ENCODE data around the gene LAMA5.

LAMA5 gene

DNA sequence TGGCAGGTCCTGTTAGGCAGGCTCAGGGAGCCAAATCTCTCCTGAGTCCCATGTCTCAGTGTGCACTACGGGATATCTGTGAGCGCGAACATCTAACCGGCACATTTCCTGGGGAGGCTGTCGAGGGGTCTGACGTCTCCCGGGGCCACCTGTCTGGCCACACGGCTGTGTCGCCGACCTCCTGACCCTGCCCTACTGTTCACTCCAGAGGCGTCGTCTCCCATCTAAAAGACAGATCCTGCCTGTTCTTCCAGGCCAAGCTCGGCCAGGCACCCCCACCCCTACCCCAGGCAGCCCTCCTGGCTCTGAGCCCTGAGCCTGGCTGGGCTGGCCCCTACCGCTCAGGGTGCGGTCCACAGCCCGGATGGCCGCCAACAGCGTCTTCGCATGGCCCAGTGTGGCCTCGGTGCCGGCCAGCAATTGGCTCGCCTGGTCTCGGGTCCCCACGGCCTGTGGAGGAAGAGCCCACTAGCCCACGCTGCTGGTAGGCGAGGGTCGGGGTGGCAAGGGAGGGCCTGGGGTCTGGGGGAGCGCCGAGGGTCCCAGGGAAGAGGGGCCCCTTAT is 47.7 kb downstream of the LAMA5 start:
- TF ChIP-seq, protein P1, sequence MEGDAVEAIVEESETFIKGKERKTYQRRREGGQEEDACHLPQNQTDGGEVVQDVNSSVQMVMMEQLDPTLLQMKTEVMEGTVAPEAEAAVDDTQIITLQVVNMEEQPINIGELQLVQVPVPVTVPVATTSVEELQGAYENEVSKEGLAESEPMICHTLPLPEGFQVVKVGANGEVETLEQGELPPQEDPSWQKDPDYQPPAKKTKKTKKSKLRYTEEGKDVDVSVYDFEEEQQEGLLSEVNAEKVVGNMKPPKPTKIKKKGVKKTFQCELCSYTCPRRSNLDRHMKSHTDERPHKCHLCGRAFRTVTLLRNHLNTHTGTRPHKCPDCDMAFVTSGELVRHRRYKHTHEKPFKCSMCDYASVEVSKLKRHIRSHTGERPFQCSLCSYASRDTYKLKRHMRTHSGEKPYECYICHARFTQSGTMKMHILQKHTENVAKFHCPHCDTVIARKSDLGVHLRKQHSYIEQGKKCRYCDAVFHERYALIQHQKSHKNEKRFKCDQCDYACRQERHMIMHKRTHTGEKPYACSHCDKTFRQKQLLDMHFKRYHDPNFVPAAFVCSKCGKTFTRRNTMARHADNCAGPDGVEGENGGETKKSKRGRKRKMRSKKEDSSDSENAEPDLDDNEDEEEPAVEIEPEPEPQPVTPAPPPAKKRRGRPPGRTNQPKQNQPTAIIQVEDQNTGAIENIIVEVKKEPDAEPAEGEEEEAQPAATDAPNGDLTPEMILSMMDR (IDR thresholded peaks at IDR 0.05; ENCODE audit: extremely low read depth, missing control alignments) = no peak
- DNase-seq (ENCODE audit: low spot score) = no peak

DNA sequence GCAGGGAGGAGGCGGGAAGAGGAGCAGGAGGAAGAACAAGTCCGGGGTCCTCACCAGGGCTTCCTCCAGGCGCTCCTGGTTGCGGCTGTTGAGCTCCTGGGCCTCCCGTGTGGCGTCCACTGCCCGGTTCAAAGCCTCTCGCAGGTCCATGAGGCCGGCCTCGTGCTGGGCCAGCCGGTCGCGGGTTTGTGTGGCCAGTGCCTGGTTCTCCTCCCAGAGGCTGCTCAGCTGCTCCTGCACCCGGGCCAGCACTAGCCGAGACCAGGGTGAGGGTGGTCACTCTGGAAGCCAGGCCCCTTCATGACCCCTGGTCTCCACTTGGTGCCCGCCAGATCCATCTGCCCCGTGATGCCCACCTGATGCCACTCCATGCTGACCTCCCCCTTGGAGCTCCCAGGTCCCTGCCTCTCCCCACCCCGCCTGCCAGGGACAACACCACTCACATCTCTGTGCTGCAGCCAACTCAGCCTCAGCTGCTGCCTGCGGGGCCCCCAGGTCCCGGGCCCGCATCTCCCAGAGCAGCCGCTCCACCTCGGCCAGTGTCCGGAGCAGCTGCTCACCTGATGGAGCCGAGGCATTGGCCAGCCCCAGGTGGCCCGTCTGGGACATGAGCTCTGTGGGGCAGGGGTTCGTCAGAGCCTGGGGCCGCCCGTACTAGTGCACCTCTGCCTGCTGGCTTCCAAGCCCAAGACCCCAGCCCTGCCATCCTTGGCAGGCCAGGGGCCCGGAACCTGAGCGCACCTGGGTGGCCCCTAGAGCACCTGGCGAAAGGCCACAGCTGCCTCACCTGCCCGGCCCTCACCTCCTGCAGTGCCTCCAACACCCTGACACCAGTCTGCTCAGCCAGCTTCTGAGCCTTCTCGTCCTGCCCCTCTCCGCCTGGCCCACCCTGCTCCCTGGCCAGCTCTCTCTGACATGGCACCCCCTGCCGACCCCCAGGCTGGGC is 48.4 kb downstream of the LAMA5 start:
- TF ChIP-seq, protein P1 (IDR thresholded peaks at IDR 0.05; ENCODE audit: extremely low read depth, missing control alignments) = no peak
- no peak for DNase-seq (ENCODE audit: low spot score)

DNA sequence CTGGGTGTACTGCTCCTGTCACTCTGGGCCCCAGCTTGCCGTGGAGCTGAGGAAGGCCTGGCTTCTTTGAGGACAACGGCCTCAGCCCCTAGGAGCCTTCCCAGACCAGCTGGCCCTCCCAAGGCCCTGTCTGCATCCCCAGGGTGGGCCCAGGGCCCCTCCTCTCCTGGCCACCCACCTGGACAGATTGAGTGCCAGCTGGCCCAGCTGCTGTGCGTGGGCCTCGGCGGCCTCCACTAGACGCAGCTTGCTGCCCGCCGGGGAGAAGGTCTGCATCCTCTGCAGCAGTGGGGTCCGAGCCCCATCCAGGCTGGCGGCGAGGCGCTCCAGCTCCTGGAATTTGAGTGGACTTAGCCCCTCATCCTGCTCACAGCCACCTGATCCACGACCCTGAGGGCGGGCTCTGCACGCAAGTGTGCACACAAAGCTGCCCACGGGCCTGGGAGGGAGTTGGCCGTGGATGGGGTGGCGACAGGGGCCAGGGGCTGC is 49.9 kb downstream of the LAMA5 start:
- no peak for DNase-seq (ENCODE audit: low spot score)
- TF ChIP-seq, protein P1 (IDR thresholded peaks at IDR 0.05; ENCODE audit: extremely low read depth, missing control alignments) = no peak

DNA sequence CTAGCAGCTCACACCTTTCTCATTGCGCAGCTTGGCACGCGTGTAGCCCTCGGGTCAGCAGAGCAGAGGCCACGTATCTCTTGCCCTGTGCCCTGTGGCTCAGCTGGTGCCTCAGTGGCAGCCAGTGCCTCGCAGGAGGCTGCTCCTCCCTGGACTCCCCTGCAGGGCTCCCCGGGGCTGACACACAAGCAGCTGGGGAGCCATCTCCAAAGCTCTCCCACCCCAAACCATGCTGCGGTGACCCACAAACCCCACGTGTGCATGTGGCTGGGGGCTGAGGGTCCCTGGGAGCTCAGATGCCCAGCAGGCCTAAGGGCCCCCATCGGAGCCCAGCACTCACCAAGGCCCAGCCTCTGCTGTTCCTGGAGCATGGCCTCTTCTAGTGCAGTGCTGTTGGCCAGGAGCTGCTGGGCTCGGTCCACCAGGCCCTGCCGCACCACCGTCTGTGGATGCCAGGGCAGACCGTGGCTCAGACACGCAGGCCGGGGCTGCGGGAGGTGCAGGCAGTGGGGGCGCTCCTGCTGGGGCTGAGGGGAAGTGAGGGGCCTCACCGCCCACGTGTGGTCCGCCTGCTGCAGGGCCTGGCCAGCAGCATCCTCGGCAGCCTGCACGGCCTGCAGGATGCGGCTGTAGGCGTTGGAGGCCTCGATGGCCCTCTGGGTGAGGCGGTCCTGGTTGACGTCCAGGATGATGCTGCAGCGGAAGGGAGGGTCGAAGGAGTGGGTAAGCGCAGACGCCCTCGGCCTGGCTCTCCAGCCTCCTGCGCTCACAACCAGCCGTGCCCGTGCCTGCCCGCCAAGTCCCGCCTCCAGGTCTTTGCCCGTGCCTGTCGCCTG is 50.6 kb downstream of the LAMA5 start:
- TF ChIP-seq, protein P1 (IDR thresholded peaks at IDR 0.05; ENCODE audit: extremely low read depth, missing control alignments) = no peak
- DNase-seq (ENCODE audit: low spot score) = no peak

DNA sequence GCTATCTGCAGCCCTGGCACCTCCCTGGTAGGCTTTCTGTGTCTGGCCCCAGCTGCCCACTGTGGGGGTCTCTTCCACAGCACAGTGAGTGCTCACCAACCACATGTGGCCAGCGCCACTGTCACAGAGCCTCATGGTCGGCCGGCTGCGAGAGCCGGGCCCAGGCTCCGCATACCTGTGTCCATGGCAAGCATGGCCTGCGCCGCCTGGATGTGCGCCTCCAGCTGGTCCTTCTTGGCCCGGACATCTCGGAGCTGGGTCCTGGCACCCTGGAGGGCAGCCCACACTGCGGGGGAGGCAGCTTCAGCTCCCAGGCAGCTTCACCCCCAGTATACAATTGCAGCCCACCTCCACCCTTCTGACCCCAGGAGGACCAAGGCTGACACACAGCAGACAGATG is 51.3 kb downstream of the LAMA5 start:
- TF ChIP-seq, protein P1 (IDR thresholded peaks at IDR 0.05; ENCODE audit: extremely low read depth, missing control alignments) = no peak
- no peak for DNase-seq (ENCODE audit: low spot score)

DNA sequence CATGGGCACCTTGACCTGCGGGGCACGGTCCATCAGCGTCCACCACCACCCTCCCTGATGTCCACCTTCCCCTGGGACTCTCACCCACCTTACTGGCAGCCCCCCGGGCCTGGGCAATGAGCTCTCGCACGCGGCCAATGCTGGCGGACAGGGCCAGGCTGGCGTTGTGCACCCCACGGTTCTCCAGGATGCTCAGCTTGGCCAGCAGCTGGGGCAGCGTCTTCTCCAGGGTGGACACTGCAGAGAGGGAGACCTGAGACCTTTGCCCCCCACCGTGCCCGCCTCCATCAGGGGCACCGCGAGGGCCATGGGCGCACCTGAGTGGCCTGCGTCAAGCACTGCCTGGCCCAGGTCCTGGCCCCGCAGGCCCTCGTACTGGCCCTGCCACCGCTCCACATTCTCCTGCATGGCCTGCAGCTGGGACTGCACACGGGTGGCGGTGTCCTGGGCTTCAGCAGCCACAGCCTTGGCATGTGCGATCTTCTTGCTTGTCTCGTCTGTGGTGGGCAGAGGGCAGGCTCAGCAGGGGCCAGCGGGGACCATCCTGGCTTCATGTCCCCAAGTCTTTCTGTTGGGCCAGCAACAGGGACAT is 52.3 kb downstream of the LAMA5 start:
- no peak for DNase-seq (ENCODE audit: low spot score)
- TF ChIP-seq, protein P1 (IDR thresholded peaks at IDR 0.05; ENCODE audit: extremely low read depth, missing control alignments) = no peak

All from GM20000 (cell line).